NCI-H1417 (cell line): ENCODE measurements around the gene TAF6L.
"Not testable (repeated sequence)": the region's sequence is repeated elsewhere in the genome, so short reads cannot be mapped to it uniquely, and the experiment has no call there.

Experiments
- DNase-seq, 3 experiments: peaks; one replicate each; lab custom pipeline; 2025; lab: John Stamatoyannopoulos, UW

Gene TAF6L

DNA sequence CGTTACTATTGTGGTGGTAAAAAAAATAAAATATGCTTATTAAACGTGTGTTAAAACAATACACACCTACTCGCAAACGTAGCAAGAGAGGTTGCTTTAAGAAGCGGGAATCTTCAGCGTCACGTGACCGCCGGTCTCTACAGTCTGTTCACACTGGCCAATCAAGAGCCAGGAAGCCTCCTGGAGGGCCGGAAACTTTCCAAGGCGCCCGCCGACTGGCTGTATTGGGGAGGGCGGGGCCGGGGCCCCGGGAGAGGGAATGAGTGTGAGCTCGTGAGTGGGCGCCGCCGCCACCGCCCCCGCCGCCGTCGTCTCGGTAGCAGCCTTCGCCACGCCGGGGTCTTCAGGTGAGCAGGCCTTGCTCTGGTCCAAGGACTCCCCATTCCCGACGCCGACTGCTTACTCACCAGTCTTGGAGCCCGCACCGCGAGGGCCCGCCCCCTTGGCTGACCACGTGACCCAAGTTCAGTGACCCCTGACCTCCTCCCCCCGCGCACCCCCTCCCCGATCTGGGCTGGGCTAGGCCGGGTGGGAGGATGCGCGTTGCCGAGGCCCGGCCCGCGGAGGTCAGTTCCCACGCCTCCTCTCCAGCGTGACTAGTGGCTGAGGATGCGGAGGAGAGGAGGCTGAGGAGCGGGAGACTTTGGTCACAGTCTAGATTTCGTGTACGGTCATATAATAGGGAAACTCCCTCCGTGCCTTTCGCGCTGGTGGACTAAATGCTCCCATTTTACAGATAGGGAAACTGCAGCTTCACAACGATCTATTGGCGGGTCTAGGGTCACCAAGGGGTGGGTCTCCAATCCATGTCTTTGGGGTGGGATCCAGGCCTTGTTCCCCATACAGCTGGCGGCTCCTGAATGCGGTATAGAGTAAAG lies at the start of gene TAF6L:
Gene TAF6L (plus strand): TSS at position 253 of the 878 bp plus-strand sequence. CDS start 4,388 bp downstream, outside the sequence.
- DNase-seq: peak; percentile 99

GRCh38 chr11:62721994-62722393 lies 49.2 kb upstream of the TAF6L start:
- no peak for DNase-seq

- peak in 1 of 3 experiments; percentile 26 for DNase-seq
These were observed 47.0 kb upstream of the TAF6L start for GRCh38 chr11:62724171-62724570.

DNA sequence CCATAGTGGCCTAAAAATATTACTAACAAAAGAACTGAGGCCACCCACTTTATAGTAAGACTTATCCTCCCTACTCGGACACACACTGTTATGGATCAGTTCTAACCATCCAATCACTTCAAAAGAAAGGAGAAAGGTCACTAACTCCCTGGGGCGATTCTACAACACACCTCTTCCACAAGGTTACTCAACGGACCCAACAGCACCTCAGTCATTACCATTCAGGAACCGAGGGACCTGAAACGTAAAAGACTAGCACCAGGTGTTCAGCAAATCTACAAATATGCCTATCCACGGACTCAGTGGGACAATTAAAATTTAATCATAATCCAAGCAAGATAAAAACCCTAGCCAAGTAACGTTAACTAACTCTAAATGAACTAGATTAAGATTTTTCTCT lies 45.5 kb upstream of the TAF6L start:
- peak in 1 of 3 experiments; percentile 46 for DNase-seq

DNA sequence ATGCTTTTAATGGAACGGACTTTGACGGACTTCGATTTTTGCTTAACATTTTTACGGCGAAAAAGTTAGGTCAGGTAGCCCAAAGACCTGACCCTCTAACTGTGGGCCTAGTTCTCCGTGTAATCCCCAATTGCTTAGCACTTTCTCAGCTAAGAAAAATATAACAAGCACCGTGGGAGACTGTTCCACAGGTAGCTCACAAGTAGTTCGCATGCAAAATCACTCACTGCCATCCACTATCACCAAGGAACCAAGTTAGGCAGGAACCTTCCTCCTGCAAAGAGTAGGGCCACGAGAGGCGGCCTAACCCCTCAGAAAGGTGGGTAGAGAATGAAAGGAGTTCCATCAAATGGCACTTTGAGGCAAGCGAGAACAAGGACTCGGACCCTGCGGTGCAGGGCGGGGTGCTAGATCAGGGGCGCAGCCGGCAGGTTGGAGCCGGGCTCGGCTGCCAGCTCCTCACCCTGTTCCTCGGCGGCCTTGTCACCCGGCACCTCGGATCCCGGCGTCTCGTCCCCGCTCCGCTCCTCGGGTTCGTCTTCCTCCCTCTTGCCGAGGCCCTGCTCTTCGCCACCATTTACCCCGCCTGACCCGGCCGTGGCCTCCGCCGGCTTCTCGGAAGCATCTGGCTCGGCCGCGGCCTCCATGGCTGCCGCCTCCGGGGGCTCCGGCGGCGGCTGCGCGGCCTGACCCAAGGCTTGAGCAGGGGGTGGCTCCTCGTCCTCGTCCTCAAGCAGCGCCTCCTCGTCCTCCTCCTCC lies 44.9 kb upstream of the TAF6L start:
- peak in 1 of 3 experiments; percentile 64 for DNase-seq

- DNase-seq: no peak
These were observed 44.4 kb upstream of the TAF6L start for GRCh38 chr11:62726915-62727164.

GRCh38 chr11:62727165-62727871 lies 43.9 kb upstream of the TAF6L start, which contains the start of gene HNRNPUL2:
Gene HNRNPUL2, minus strand, starts transcription at chr11:62727457. Its CDS starts 301 bp downstream, at chr11:62727156.
- peak; percentile 99 to 100 (median 100) for DNase-seq

GRCh38 chr11:62727872-62728170 lies 43.4 kb upstream of the TAF6L start:
- DNase-seq: peak; percentile 99 to 100 (median 99)

DNA sequence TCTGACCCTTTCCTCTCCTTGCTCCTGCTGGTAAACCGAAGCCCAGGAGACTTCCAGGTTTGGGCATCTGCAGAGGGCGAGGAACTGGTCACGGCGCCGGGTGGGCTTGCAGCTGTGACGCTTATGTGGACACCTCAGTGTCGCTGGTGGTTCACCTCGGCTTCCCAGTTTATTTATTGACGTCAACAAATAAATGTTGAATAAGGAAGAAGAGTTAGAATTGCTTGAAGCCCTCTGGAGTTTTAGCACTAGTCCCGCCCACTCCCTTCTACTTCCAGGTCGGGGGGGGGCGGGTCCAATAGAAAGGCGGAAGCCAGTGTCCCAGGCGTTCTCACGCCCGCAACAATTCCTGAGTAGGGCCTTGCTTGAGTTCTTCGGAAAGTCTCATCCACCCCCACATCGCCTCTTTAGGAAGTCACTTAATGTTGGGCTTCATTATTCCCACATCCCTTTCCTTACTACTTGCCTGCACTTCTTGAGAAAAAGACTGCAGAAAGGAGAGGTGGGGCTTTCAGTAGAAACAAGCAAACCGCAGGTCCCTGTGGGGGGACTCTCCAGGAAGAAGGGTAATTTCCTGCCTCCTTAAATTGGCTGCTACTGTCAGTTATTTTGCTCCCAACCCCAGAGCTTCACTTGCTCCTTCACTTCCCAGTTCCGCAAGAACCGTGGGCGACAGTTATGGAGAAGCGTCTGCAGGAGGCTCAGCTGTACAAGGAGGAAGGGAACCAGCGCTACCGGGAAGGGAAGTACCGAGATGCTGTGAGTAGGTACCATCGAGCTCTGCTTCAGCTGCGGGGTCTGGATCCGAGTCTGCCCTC lies 42.8 kb upstream of the TAF6L start, which contains the start of gene TTC9C:
Gene TTC9C (plus strand): TSS at position 316 of the 818 bp plus-strand sequence. CDS start 363 bp downstream, at position 679.
- peak; percentile 88 to 95 (median 93) for DNase-seq

GRCh38 chr11:62730076-62730475 lies 41.1 kb upstream of the TAF6L start:
- not testable (repeated sequence) for DNase-seq

DNA sequence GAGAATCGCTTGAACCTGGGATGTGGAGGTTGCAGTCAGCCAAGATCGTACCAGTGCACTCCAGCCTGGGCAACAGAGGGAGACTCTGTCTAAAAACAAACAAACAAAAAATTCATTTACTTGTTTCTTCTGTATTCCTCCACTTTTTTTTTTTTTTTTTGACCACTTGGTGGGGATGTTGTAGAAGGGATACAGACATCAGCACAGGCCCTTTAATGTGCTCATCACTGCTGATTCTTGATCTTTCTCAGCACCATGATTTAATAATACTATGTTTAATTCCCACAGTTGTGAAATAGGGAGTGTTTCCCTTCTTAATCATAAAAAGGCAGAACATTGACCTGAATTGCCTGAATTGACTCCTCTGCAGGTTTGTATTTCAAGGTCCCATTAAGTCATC lies 38.4 kb upstream of the TAF6L start:
- peak in 1 of 3 experiments; percentile 30 for DNase-seq

DNA sequence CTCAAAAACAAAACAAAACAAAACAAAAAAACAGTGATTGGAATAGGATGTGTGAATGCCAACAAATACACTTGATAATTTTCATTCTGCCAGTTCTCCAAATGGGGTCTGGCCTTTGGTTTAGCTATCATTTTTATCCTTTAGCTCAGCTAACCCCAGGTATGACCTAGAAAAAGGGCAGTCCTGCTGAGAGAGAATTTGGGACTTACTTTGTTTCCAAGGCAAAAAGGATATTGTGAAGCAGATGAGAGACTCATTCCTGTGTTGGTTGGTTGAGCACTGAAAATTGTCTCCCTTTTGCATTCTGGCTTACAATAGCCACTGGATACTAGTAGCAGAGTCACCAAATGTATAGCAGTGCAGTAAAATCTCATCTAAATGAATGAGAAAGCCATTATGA lies 34.0 kb upstream of the TAF6L start:
- no peak for DNase-seq

GRCh38 chr11:62747475-62748160 lies 23.6 kb upstream of the TAF6L start:
- DNase-seq: peak in 1 of 3 experiments; percentile 33

- DNase-seq: not testable (repeated sequence)
These were observed 21.3 kb upstream of the TAF6L start for GRCh38 chr11:62749931-62750330.

DNA sequence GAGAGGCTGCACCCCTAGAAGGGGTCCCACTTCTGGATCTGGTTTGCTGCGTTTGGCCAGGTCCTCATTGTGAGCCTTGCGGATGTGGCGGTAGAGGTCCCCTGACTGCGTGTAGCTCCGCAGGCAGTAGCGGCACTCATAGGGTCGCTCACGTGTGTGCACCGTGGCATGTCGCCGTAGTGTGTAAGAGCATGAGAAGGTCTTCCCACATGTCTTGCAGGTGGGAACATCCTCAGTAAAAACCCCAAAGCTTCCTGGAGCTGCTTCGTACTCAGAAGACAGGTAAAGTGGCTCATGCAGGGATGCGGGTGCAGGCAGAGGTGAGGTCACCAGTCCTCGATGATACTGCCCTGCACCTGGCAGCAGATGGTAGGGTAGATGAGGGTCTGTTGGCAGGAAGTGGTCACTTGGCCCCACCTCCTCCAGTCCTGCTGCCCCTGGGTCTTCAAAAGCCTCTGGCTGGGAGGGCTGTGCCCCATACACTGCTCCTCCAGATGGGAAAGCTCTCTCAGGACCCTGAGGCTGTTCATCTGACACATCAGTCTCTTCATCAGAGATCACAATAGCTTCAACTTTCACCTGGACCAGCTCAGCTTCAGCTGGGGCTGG lies 18.9 kb upstream of the TAF6L start:
- no peak for DNase-seq

DNA sequence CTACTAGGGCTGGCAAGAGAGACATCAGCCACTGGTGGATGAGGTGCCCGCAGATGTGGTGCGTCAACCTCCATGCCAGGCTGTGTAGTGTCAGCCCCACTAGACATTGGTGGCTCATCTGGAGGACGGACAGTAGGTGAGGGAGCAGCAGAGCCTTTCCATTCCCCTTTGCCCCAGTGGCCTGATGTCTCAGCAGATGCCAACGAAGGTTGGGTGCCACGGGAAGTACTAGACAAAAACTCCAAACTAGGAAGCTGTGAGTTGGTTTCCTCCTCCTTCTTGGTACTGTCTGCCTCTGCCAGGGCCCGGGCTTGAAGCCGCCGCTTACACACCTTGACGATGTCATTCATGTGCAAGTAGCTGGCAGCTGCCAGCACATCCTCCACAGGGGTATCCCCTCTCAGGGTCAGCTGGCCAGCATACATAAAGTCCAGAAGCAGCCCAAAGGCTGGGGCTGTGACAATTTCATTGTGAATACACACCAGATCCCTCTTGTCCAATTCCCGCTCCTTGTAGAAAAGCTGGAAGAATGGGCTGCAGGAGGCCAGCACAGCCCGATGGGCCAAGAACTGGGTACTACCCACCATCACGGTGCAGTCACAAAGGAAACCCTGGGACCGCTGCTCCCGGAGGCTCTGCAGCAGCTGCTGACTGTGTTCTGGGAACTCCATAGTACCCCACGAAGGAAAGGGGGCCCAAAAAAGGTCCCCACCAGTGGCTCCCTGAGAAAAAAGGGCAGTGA lies 18.0 kb upstream of the TAF6L start:
- no peak for DNase-seq

- DNase-seq: peak; percentile 99 to 100 (median 100)
These were observed 17.2 kb upstream of the TAF6L start, which contains the start of gene ZBTB3 for GRCh38 chr11:62753736-62754603. Gene ZBTB3, minus strand, starts transcription at chr11:62754160. Its CDS starts 496 bp downstream, at chr11:62753664.

GRCh38 chr11:62755086-62755615 lies 16.0 kb upstream of the TAF6L start:
- DNase-seq: no peak
